GM12878 (cell line): ENCODE data around the gene MDM1. TPM values are rescaled to one million over a fixed set of nuclear protein-coding genes. Genes with fewer than 3 reads are reported as not detected.

Experiments
- ATAC-seq: fragments of 200-7000 bp; cut with Tn5 transposase; 3 replicates; pipeline ENCODE4 v1.9.1; 2020; ENCODE audit warnings: mild to moderate bottlenecking, moderate library complexity
- BruUV-seq: library from RNA; stranded (reverse); fragments of 400-500 nt; replicated peaks from 2 replicates; lab custom pipeline; 2021; lab: Mats Ljungman, UMichigan
- CTCF ChIA-PET: fragments of 300-600 bp; sonication (Branson Sonifier 250); formaldehyde crosslinking; extraction: SDS; loops from one replicate; lab custom pipeline; 2021; ENCODE audit warnings: inconsistent platforms; lab: Yijun Ruan, JAX
- POLR2A ChIA-PET: fragments of 350-600 bp; formaldehyde crosslinking; extraction: SDS; loops from one replicate; lab custom pipeline; 2021; ENCODE audit warnings: inconsistent platforms; lab: Charles Lee
- RAD21 ChIA-PET: fragments of 300-600 bp; sonication (Branson Sonifier 250); formaldehyde crosslinking; loops from one replicate; lab custom pipeline; 2023; ENCODE audit warnings: antibody characterized with exemption; ENCODE audit not compliant: unreplicated experiment; lab: Charles Lee
- SMC1A ChIA-PET: fragments of 300-600 bp; sonication (Branson Sonifier 250); formaldehyde crosslinking; loops from one replicate; lab custom pipeline; 2023; ENCODE audit not compliant: unreplicated experiment, uncharacterized antibody; lab: Charles Lee
- DNase-seq: peaks from one replicate; pipeline ENCODE4 v3.0.0-alpha.2; 2011; ENCODE audit warnings: low read depth, low spot score
- FAIRE-seq: peaks from 3 replicates; lab custom pipeline; 2011; peaks lifted over from hg19 to GRCh38; lab: Jason Lieb, UNC
- H2AFZ ChIP-seq: 2 replicates; pipeline ENCODE4 v1.6.0; 2011; ENCODE audit warnings: low read depth, low read length, control low read depth; ENCODE audit not compliant: control insufficient read depth
- H3K27ac ChIP-seq: 2 replicates; pipeline ENCODE4 v1.5.1; 2011; ENCODE audit warnings: control low read depth; ENCODE audit not compliant: control insufficient read depth, insufficient read depth
- H3K27me3 ChIP-seq, 2 experiments: replicated peaks in 1 of 2; 2 replicates each; pipeline versions ENCODE4 v1.6.0 to v1.6.1; 2011; ENCODE audit warnings: low read length in 1 of 2; ENCODE audit not compliant: control insufficient read depth in 2 of 2, insufficient read depth in 2 of 2
- H3K36me3 ChIP-seq, 2 experiments: 2 replicates each; pipeline ENCODE4 v1.5.1; 2011; ENCODE audit warnings: low read length in 1 of 2; ENCODE audit not compliant: control insufficient read depth in 2 of 2, insufficient read depth in 2 of 2
- H3K4me1 ChIP-seq: 2 replicates; pipeline ENCODE4 v1.6.1; 2011; ENCODE audit warnings: mild to moderate bottlenecking, low read length, moderate library complexity, mixed read lengths; ENCODE audit not compliant: control insufficient read depth, insufficient read depth
- H3K4me2 ChIP-seq: 2 replicates; pipeline ENCODE4 v1.6.0; 2011; ENCODE audit warnings: control low read depth; ENCODE audit not compliant: control insufficient read depth, insufficient read depth
- H3K4me3 ChIP-seq: fragments of 200-600 bp; sonication (generic); 2 replicates; pipeline ENCODE4 v1.5.1; 2016
- H3K79me2 ChIP-seq: 2 replicates; pipeline ENCODE4 v1.6.0; 2011; ENCODE audit warnings: low read length; ENCODE audit not compliant: control insufficient read depth, insufficient read depth
- H3K9ac ChIP-seq: 2 replicates; pipeline ENCODE4 v1.8.0; 2011; ENCODE audit warnings: low read length, control low read depth, mixed read lengths; ENCODE audit not compliant: control insufficient read depth, insufficient read depth
- H3K9me3 ChIP-seq: replicated peaks from 3 replicates; pipeline ENCODE4 v1.5.1; 2011; ENCODE audit warnings: mild to moderate bottlenecking, low read length; ENCODE audit not compliant: control insufficient read depth, insufficient read depth
- H4K20me1 ChIP-seq: 2 replicates; pipeline ENCODE4 v1.6.0; 2011; ENCODE audit not compliant: control insufficient read depth, insufficient read depth
- BCL11A ChIP-seq: IDR thresholded peaks from 2 replicates; pipeline ENCODE4 v1.6.1; 2011; ENCODE audit warnings: low read depth, low read length
- ESRRA ChIP-seq: IDR thresholded peaks from 2 replicates; pipeline ENCODE4 v1.6.1; 2012; ENCODE audit warnings: mild to moderate bottlenecking, low read length, improper control_type of control experiment
- ETV6 ChIP-seq, 2 experiments: fragments of 450-650 bp in 1 of 2; IDR thresholded peaks in 1 of 2; conservative IDR thresholded peaks in 1 of 2; 2 replicates each; pipeline ENCODE4 v1.6.1; 2014; ENCODE audit warnings: antibody characterized with exemption in 1 of 2, borderline replicate concordance in 1 of 2, low read depth in 1 of 2, mild to moderate bottlenecking in 1 of 2, moderate library complexity in 1 of 2
- NFIC ChIP-seq: IDR thresholded peaks from 2 replicates; pipeline ENCODE4 v1.6.1; 2012; ENCODE audit warnings: low read depth, mild to moderate bottlenecking, inconsistent platforms, low read length, moderate library complexity
- PML ChIP-seq: IDR thresholded peaks from 2 replicates; pipeline ENCODE4 v1.6.1; 2012; ENCODE audit warnings: low read length, inconsistent platforms
- SRF ChIP-seq, 2 experiments: IDR thresholded peaks; 2 replicates each; pipeline ENCODE4 v1.6.1; 2011; ENCODE audit warnings: low read depth in 2 of 2, low read length in 2 of 2, mild to moderate bottlenecking in 1 of 2, moderate library complexity in 1 of 2
- SUZ12 ChIP-seq: fragments of 200-600 bp; sonication (generic); IDR thresholded peaks from one replicate; pipeline ENCODE4 v1.6.1; 2018; ENCODE audit warnings: antibody characterized with exemption, mild to moderate bottlenecking; ENCODE audit not compliant: unreplicated experiment
- TBL1XR1 ChIP-seq: IDR thresholded peaks from 2 replicates; pipeline ENCODE4 v1.6.1; 2012; ENCODE audit warnings: low read depth, low read length, improper control_type of control experiment
- ZBED1 ChIP-seq: IDR thresholded peaks from 2 replicates; pipeline ENCODE4 v1.6.1; 2016; ENCODE audit warnings: borderline replicate concordance
- ZSCAN29 ChIP-seq: fragments of 450-650 bp; IDR thresholded peaks from 2 replicates; pipeline ENCODE4 v1.6.1; 2017; ENCODE audit warnings: mild to moderate bottlenecking, moderate library complexity
- WGBS: methylation state at CpG from one replicate; pipeline ENCODE4 v1.1.6; 2016; ENCODE audit warnings: low lambda C conversion rate; ENCODE audit not compliant: insufficient replicate concordance, insufficient coverage; ENCODE audit errors: missing lambda C conversion rate; 5-methylcytosine and 5-hydroxymethylcytosine counted together
- in situ Hi-C: fragments of 300-500 bp; cut with MboI; formaldehyde crosslinking; loops from 9 replicates; pipeline ENCODE4 v1.14.3; 2018; ENCODE audit warnings: mixed read lengths
- intact Hi-C: fragments of 100-400 bp; cut with micrococcal nuclease; formaldehyde crosslinking; loops from one replicate; pipeline ENCODE4 v1.14.2; 2022; ENCODE audit not compliant: unreplicated experiment
- polyA plus RNA-seq, 11 experiments: library from polyadenylated mRNA; depleted of rRNA in 4 of 11; unstranded in 6 of 11; stranded (reverse) in 5 of 11; fragments of >200 nt; fragmentation: Nextera tagmentation in 4 of 11; fragmentation: Illumina TruSeq in 1 of 11; extraction: Ambion mirVana in 4 of 11; extraction: Trizol in 1 of 11; gene quantifications; 1 replicate in 1 of 11; 2 replicates in 10 of 11; pipeline versions ENCODE4 v1.2.1 to v1.2.3, GENCODE V29; 2011 to 2016; ENCODE audit warnings: inconsistent platforms in 2 of 11, missing spikeins in 2 of 11, low read depth in 1 of 11
- total RNA-seq, 4 experiments: library from RNA; depleted of rRNA in 3 of 4; stranded (reverse); fragments of >200 nt in 3 of 4; fragmentation: Illumina TruSeq in 1 of 4; extraction: Trizol in 1 of 4; gene quantifications; 2 replicates each; pipeline versions ENCODE4 v1.2.1 to v1.2.3, GENCODE V29; 2013 to 2021

MDM1 gene
- total and polyA plus RNA-seq, 10 of the 15 experiments (the other 5 are each of a cell fraction or from before 2014, with no cell fraction given): 10.1 to 25.3 (median 16.5) TPM

DNA sequence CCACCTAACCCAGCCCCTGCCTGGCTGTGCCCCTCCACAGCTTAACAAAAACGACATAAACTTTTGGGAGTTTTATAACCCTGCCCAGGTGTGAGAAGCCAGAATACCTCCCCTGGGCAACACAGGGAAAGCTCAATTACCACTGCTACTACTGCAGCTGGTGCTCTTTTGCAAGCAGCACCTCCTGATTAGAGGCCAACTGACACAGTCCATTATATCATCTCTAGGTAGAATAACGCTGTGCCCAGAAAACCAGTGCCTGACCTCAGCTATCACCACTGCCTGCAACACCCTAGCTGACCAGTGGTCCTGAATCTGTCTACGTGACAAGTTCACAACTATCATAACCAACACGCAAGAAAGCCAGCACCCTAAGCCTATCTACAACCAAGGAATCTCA, 34.2 kb downstream of the MDM1 start:
- no peak overlapping the region for H3K4me2 ChIP-seq
- TF ChIP-seq TBL1XR1: no peak
- no peak for TF ChIP-seq ESRRA
- no peak for TF ChIP-seq PML
- TF ChIP-seq BCL11A: no peak
- ChIA-PET POLR2A (no interaction called here), SMC1A (interaction anchor here (0.7 to 3.4 kb wide), 2 partner anchors 10 to 75 kb away, joined by 3 to 13 read pairs; no protein-coding TSS in a partner anchor), CTCF (interaction anchor here (1.5 kb wide), 1 partner anchor 20 kb away, joined by 6 read pairs; no protein-coding TSS in a partner anchor), RAD21 (interaction anchor here (1.1 kb wide), 1 partner anchor 19 kb away, joined by 3 read pairs; no protein-coding TSS in a partner anchor)
- no TSS peak for BruUV-seq
- no peak overlapping the region for H2AFZ ChIP-seq
- H3K9ac ChIP-seq: no peak overlapping the region
- in situ Hi-C loops (no loop called here), intact Hi-C loops (no loop called here)
- no peaks in the 10 kb centered on the region for H3K4me1 ChIP-seq
- no peaks in the 10 kb centered on the region for H3K79me2 ChIP-seq
- 90% methylated on average over 4 of the region's 4 CpGs for WGBS
- DNase-seq: no peak
- no peaks in the 10 kb centered on the region; the same call in 1 of the 3 replicates for H3K9me3 ChIP-seq
- ATAC-seq: no peak
- no peak for FAIRE-seq
- no peak overlapping the region for H3K27ac ChIP-seq
- H3K36me3 ChIP-seq: no peaks in the 10 kb centered on the region; a peak in 1 of 4 replicates
- H3K27me3 ChIP-seq: no peaks in the 10 kb centered on the region
- no peak overlapping the region for H3K4me3 ChIP-seq
- no peaks in the 10 kb centered on the region for H4K20me1 ChIP-seq

GRCh38 chr12:68294251-68294650, 37.9 kb downstream of the MDM1 start:
- H3K9me3 ChIP-seq: no peaks in the 10 kb centered on the region
- ChIA-PET POLR2A (no interaction called here), CTCF (interaction anchor here (0.5 kb wide), 1 partner anchor 19 kb away, joined by 3 read pairs; no protein-coding TSS in a partner anchor), SMC1A (interaction anchor here (1.1 kb wide), 2 partner anchors 10 to 21 kb away, joined by 3 read pairs; no protein-coding TSS in a partner anchor), RAD21 (interaction anchor here (1.0 kb wide), 1 partner anchor 155 kb away, joined by 3 read pairs; no protein-coding TSS in a partner anchor)
- H4K20me1 ChIP-seq: no peaks in the 10 kb centered on the region
- no peak overlapping the region for H3K27ac ChIP-seq
- H3K36me3 ChIP-seq: no peaks in the 10 kb centered on the region
- peaks cover 7% of the 10 kb centered on the region for H3K4me1 ChIP-seq
- H3K4me2 ChIP-seq: no peak overlapping the region
- BruUV-seq: no TSS peak
- intact Hi-C loops (no loop called here), in situ Hi-C loops (no loop called here)
- no peak overlapping the region for H3K4me3 ChIP-seq
- no peak for TF ChIP-seq NFIC
- no peak for TF ChIP-seq ETV6 (conservative IDR thresholded peaks at IDR 0.05 in 1 of 2, IDR thresholded peaks at IDR 0.05 in 1 of 2; ENCODE audit: borderline replicate concordance in 1 of 2, low read depth in 1 of 2)
- TF ChIP-seq SUZ12: no peak
- no peak for TF ChIP-seq SRF (IDR thresholded peaks at IDR 0.05; ENCODE audit: low read depth in 2 of 2, low read length in 2 of 2)
- TF ChIP-seq ZSCAN29: no peak
- no peak for TF ChIP-seq ZBED1
- no peaks in the 10 kb centered on the region for H3K27me3 ChIP-seq
- H2AFZ ChIP-seq: no peak overlapping the region
- no peak overlapping the region for H3K9ac ChIP-seq
- WGBS: 100% methylated on average over 2 of the region's 2 CpGs
- FAIRE-seq (no peak), ATAC-seq (no peak), DNase-seq (no peak)
- no peaks in the 10 kb centered on the region for H3K79me2 ChIP-seq
